T47D (cell line): Measurements from ENCODE around the gene CBX4.

Experiments used
- DNase-seq, 2 experiments: peaks; one replicate each; pipeline versions ENCODE4 v3.0.0 to v3.0.0-alpha.2; 2011 to 2012; ENCODE audit warnings: low read depth in 1 of 2, low spot score in 1 of 2
- JUND ChIP-seq: IDR thresholded peaks from 2 replicates; pipeline ENCODE4 v1.6.1; 2012; ENCODE audit warnings: low read depth
- in situ Hi-C: cut with HindIII; loops from 2 replicates; pipeline ENCODE4 v1.10.0; 2016; ENCODE audit warnings: low sequenced_read_pairs, low pct_unique_long_range_greater_than_20kb

CBX4 gene

DNA sequence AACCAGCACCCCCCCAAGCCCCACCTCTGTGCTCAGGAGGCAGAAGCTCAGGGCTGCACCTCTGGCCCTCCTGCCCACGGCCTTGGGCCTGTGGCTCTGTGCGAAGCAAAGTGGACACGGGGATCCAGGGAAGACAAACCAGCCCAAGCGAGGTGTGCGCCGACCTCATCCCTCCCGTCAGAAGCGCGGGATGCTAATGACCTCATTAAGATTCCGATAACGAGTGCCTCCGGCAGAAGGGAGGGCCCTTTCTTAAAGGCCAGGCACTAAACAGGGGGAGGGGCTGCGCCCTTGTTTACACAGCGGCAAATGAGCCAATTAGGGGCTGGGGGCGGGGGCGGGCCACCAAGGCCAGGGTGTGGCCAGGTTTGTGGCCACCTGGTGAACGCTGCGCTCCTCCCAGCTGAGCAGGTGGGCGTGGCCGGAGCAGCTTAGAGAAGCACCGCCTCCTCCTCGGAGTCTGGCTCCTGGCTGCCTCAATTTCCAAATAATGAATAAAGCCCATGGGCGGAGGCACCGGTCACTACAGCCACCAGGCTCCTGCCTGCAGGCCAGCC is 3.2 kb downstream of the CBX4 start:
- peak; percentile 75 to 99 for DNase-seq
- TF ChIP-seq JUND = no peak
- in situ Hi-C loops = no loop called here

DNA sequence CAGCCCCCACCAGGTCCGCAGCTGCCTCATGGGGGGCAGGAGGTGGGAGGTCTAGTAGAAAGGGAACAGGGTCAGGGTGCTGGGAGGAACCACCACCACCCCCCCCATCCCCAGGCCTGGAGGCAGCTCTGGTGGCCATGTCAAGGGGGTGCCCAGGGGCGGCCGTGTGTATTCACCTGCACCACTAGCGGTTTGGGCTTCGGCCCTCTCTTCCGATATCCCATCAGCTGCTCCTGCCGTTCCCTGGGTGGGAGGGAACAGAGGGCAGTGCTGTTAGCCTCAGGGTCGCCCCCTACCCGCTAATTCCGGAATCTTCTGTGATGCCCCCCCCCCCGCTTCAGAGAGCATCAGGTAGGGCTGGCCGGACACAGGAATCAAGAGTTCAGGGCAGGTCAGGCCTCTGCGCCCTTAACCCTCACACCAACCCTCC is 3.8 kb downstream of the CBX4 start:
- DNase-seq = no peak
- in situ Hi-C loops = no loop called here
- no peak for TF ChIP-seq JUND

DNA sequence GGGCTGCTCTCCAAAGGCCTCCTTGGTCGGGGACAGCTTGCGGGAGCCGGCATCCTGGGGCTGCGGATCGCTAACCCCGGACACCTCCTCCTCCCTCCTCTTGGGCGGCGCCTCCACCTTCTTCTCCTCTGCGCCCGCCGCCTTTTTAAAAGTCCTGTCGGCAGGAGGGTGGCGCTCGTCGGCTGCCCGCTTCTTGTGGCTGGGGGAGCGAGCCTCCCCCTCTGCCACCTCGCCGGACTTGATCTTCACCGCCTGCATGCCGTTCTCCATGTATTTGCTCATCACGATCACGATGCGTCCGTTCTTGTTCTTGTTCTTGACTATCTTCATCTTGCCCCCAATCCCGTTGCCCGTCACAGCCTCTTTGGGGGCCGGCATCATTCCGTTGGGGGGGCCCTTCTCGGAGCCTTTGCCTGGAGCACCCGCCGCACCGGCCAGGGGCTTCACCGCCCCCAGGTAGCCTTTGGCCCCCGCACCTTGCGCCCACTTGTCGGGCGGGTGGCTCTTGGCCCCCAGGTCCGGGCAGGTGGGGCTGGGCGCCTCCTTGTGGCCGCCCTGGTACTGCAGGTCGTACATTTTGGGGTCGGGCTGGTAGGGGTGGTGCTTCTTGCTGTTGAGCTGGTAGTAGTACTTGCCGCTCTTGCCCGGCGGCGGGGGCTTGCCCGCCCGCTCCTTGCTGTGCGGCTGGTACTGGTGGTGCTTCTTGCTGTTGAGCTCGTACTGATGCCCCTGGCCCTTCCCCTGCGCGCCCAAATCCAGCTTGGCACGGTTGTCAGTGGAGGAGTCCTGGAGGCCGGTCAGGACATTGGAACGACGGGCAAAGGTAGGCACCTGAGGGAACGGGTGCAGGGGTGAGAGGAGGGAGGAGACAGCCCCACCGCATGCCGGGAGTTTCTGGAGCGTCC is 4.4 kb downstream of the CBX4 start:
- no peak for TF ChIP-seq JUND
- in situ Hi-C loops = no loop called here
- DNase-seq = no peak

DNA sequence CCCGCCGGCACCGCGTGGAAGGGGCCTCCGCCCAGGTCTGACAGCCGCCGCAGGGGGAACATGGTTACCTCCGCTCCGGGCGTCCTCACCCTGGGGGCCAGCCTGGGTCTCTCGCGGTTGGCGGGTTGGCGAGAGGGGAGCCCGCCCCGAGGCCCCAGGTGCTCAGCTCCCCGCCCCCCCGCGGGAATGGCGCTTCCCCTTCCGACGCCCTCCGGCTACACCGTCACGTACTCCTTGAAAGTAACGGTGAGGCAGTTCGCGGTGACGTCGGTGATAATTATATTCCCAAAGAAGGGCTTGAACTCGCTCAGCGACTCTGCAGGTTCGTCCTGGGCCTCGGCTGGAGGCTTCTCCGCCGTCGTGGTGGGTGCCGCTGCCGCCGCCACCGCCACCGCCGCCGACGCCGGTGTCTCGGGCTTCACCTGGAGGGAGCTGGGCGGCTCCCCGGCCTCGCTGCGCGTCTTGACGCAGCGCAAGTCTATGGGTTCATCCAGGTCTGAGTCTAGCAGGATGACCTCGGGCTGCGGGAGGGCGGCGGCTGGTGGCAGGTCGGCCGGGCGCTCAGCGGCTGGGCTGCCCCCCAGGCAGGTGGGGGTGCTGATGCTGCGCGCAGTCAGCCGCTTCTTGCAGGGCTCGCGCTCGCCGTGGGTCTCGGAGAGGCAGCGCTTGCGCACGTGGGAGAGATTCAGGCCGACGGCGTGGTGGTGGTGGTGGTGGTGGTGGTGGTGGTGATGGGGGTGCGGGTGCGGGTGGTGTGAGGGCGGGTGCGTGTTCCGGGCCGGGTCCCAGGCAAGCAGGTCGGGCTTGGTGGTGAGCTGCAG is 5.3 kb downstream of the CBX4 start:
- no peak for DNase-seq
- TF ChIP-seq JUND = no peak
- in situ Hi-C loops = no loop called here

GRCh38 chr17:79833110-79833450 is 6.2 kb downstream of the CBX4 start:
- in situ Hi-C loops = no loop called here
- no peak for TF ChIP-seq JUND
- DNase-seq = no peak

DNA sequence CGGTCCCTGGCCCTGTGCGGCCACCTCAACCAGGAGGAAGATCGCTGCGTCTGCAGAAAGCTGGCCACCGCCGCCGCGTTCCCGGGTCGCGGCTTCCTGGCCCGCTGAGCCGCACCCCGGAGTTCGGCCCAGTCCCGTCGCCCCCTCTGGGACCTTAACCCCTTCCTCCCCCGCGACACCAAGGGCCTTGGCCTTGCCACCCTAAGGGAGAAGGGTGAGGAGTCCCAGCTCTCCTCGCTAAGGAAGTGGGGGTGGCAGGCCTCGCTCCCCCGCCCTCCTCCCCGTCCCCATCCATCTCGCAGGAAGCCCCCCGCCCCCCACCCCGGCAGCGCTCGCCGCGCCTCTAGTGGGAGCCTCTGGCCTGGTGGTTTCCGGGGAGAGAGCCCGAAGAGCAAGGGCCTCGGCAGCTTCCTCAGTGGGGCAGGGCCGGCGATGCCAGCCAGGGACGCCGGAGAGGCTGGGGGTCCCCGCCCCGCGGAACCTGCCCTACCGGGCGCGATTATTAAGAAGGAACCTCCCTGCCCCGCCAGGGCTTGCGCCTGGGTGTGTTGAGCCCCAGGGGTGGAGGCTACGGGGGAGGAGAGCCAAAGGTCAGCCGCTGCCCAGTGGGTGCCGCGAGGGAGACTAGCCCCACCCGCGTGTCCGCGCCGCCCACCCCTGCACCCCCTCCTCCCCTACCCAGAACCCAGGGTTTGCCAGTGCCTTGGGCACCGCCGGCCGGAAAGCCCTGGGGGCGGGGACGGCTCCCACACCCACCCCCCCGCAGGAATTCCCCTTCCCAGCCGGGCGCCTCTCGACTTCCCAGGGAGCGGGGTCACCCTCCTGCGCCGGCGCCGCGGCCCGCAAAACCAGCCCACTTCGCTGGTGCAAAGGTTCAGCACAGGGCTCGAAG is 6.8 kb downstream of the CBX4 start:
- no peak for TF ChIP-seq JUND
- peak in 1 of 2 experiments; percentile 58 for DNase-seq
- in situ Hi-C loops = no loop called here

DNA sequence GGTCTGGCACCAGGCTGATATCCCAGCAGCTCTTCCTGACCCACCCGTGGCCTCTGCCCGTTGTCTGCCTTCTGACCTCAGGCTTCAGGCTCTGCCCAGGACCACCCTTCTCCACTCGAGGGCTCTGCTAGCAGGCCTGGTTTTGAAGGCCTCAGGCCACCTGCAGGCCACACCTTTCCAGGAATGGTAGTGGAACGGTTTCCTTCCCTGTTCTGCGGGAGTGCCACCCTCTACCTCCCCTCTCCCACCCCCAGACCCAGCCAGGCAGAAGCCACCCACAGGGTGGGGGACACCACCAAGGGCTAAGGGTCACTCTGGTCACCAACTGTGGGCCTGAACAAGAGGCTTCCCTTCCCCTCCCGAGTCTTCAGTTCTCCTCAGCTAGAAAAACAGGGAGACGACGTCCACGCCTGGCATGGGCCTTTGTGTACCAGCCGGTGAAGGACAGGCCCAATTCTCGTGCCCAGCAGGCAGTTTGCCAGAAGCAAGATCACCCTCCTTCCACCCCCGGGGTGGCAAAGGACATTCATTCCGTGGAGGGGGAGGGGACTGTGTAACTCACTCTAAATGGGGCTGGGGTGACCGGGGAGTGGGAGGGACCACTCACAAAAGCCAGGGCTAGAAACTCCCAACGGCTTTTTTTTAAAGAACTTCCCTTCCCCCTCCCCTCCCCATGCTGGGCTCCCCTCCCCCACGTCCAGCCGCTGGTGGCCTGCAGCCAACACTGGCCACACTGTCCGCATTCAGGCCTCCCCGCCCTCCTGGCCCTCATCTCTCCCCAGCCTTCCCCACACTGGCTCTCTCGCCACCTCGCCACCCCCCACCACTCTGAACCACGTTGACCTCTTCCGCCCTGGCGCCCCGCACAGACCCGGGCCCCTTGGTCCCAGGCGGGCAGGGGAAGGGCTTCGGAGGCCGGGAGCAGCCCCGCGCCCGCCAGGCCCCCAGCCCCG is 7.7 kb downstream of the CBX4 start:
- TF ChIP-seq JUND = no peak
- in situ Hi-C loops = no loop called here
- peak in 1 of 2 experiments; percentile 77 for DNase-seq

- in situ Hi-C loops = no loop called here
- TF ChIP-seq JUND = no peak
- no peak for DNase-seq
These were observed 8.4 kb downstream of the CBX4 start for GRCh38 chr17:79830763-79831264.

DNA sequence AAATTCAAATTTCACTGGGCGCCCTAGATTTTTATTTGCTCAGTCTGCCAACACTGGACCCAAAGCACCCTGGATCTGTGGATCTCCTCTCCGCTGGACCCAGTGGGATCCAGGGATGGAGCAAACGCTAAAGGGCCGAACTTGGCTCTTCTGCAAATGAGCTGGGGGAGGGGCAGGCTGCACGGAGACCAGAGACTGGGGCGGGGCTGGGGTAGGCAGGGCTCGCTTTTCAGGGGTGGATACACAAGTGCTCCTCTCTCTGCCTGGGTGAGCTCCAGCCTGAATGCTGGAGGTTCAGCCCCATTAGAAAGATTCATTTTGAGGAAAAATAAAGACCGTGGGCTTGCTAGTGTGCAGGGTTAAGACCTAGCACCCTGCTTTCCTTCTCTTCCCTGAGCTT is 8.9 kb downstream of the CBX4 start:
- no peak for DNase-seq
- in situ Hi-C loops = no loop called here
- TF ChIP-seq JUND = no peak

DNA sequence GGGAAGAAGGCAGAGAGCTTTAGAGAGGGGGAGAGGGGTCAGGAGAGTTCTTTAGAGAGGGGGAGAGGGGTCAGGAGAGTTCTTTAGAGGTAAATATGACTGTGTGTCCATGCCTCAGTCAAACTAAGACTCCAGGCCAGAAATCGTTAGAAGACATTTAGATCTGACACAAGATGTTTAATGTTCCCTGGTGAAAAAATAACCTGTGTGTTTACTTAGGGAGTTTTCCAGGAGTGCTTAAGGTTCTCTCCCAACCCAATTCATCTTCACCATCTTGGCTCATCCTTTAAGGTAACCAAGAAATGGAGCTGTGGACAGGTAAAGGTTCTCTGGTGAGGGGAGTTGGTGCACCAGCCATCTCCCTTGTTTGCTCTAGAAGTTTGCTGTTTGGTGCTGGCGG is 9.8 kb downstream of the CBX4 start:
- in situ Hi-C loops = no loop called here
- DNase-seq = peak in 1 of 2 experiments; percentile 67

DNA sequence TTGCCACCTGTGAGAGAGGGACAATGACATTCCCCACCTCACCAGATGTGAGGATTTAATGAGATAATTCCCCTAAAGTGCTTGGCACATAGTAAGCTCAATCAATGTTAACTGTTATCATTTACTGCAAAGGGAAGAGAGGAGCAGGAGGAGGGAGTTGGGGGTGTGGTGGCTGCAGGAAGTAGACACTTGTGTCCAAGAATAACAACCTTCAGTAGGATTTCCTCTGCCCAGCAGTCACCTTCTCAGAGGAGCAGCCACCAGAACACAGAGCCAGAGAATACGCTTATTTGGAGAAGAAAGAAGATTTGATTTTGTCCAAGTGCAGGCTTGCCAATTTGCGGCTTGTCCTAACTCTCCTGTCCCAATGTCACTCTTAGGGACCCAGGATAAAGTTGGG is 10.2 kb downstream of the CBX4 start:
- in situ Hi-C loops = no loop called here
- no peak for TF ChIP-seq JUND
- DNase-seq = no peak

More for the DNA sequence above, 9.8 kb downstream of the CBX4 start:
- no peak for TF ChIP-seq JUND
